Myocyte (in vitro differentiated cells): ENCODE results near the gene ANGPTL4. TPM values are rescaled to one million over a fixed set of nuclear protein-coding genes. Genes with fewer than 3 reads are reported as not detected.
"Not testable (repeated sequence)": the region's sequence is repeated elsewhere in the genome, so short reads cannot be mapped to it uniquely, and the experiment has no call there.

Source experiments
- DNase-seq: peaks from one replicate; pipeline ENCODE4 v3.0.0-alpha.2; 2012; ENCODE audit warnings: low read depth
- total RNA-seq: library from RNA; depleted of rRNA; stranded (reverse); fragments of >200 nt; gene quantifications from 2 replicates; pipeline ENCODE4 v1.2.3, GENCODE V29; 2014

The ANGPTL4 gene
- total RNA-seq, 1 donor from 2014 or later: not detected

DNA sequence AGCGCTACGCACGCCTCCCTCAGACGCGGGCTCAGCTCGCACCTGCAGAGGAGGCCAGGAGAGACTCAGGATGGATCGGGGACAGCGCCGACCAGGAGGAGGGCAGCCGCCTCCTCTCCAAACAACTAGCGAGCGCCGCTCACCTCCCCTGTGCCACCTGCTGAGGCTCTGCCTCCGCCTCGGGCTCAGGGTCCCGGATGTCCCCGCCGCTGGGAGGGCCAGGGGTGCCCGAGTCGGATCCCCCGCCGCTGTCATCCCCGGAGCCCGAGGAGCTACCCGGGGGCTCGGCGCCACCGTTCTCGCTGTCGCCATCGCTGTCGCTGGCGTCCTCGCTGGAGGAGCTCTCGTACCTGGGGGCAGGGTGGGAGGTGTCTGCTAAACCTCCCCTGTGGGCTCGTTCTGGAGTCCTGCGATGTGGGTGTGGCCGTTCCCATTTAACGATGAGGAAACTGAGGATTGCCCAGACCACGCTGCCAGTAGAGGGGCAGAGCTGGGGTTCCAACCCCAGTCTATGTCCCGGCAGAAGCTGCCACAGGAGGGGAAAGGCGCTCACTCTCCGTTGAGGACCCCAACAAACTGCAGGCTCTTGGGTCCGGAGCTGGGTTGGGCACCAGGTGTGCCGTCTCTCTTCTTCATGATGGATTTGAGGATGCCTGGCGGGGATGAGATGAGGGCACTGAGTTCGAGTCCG is 30.0 kb upstream of the ANGPTL4 start:
- DNase-seq: no peak

DNA sequence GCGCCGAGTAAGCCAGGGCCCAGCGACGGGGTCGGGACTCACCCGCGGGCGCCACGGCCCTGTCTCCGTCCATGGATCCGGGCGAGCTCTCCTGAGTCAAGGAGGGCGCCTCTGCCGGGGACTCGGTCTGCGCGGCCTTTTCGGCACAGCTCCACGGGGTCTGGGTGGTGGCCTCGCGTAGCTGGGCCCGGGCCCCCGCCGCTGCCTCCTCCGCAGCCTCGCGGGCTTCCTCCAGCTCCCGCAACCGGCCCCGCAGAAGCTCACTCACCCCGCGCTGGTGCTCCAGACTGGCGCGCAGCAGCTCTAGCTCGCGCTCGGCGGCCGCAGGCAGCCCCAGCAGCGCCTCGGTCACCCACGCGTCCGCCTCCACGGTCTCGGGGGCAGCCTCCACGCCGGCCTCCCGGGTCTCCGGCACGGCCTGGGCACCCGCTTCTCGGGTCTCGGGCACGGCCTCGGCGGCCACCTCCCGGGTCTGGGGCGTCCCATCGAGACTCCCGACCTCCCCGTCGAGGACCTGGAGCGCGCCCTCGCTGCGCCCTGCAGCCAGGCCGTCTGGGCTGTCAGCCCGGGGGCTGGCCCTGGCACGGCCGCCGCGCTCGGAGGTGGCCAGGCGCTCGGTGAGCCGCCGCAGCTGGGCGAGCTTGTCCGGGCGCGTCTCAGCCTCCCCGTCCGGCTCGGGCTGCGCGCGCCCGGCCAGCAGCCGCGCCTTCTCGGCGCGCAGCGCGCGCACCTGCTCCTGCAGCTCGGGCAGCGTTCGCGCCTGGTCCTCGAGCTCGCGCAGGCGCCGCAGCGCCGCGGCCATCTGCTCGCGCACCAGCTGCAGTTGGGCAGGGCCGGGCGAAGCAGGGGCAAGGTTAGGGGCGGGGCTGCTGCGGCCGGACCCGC is 29.3 kb upstream of the ANGPTL4 start:
- DNase-seq: peak; percentile 80

- no peak for DNase-seq
These were observed 28.4 kb upstream of the ANGPTL4 start for GRCh38 chr19:8335343-8336071.

- DNase-seq: no peak
These were observed 27.8 kb upstream of the ANGPTL4 start for GRCh38 chr19:8336072-8336569.

DNA sequence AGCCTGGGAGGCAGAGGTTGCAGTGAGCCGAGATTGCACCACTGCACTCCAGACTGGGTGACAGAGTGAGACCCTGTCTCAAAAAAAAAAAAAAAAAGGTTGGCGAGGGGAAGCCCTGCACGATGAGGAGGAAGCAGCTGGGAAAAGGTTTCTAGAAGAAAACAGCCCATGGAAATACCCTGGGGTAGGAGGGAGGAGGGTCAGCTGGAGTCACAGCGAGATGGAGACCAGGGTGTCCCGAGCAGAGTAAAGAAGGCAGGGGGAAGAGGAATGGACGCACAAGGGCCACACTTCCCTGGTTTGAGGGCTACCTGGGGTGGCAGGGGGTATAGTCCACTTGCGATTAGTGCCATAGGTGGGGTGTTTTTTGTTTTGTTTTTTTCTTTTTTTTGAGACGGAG is 27.3 kb upstream of the ANGPTL4 start:
- DNase-seq: no peak

- DNase-seq: no peak
These were observed 26.2 kb upstream of the ANGPTL4 start for GRCh38 chr19:8337728-8338127.

GRCh38 chr19:8338835-8339234 is 25.1 kb upstream of the ANGPTL4 start:
- no peak for DNase-seq

DNA sequence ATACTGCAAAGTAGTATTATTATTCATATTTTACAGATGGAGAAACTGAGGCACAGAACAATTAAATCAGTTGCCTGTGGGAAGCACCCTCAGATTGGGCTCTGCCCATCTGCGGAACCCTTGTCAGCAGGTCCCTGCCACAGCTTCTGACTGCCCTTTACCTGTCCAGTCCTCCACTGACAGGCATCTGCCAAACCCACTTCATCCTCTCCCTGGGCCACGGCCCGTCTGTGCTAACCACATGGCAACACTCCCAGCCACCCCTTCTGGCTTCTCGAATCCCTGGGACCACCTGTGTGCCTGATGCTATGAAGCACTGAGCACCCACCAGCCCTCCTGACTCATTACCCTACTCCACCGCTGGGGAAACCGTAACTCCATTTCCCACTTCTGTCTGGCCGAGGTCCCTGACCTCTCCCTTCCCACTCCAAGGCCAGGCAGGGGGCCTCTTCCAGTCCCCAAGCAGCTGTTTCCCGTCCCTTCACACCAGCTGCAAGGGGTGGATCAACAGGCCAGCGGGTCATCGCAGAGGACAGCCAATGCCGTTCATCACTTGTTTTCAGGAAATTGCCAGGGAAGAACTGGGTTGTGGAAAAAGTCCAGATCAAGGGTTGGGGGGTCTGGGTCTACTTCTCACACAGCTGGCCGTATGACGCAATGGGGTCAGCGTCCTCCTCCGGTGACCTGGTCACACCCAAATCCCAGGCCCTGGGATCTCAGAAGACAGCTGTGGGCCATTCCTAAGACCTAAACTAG is 23.4 kb upstream of the ANGPTL4 start:
- peak; percentile 43 for DNase-seq

DNA sequence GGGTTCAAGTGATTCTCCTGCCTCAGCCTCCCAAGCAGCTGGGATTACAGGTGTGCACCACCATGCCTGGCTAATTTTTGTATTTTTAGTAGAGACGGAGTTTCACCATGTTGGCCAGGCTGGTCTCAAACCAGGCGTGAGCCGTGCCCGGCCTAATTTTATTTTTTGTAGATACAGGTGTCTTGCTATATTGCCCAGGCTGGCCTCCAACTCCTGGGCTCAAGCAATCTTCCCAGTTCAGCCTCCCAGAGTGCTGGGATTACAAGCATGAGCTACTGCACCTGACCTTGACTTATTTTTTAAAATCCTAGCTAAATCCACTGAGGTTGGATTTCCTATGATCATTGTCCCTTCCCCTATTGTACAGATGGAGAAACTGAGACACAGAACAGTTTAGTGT is 22.5 kb upstream of the ANGPTL4 start:
- DNase-seq: not testable (repeated sequence)

GRCh38 chr19:8342316-8342683 is 21.7 kb upstream of the ANGPTL4 start:
- DNase-seq: no peak

GRCh38 chr19:8342684-8343482 is 21.1 kb upstream of the ANGPTL4 start, which contains the start of gene KANK3:
KANK3 (minus strand) TSS chr19:8343262; CDS start chr19:8337828, 5,434 bp downstream.
- DNase-seq: peak; percentile 88

DNA sequence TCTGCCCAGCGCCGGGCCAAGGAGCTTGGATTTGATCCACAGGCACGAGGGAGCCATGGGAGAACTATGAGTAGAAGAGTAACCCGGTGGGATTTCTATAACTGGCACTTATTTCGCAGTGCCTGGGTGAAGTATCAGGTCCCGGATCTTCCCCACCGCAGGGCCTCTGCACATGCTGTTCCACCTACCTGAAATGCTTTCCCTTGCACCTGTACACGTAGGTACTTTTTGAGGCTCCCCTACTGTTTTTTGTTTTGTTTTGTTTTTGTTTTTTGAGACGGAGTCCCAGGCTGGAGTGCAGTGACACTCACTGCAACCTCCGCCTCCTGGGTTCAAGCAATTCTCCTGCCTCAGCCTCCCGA is 20.5 kb upstream of the ANGPTL4 start:
- DNase-seq: no peak

GRCh38 chr19:8349629-8350372 is 14.2 kb upstream of the ANGPTL4 start:
- not testable (repeated sequence) for DNase-seq

GRCh38 chr19:8352134-8352827 is 11.7 kb upstream of the ANGPTL4 start:
- DNase-seq: no peak

- not testable (repeated sequence) for DNase-seq
These were observed 11.1 kb upstream of the ANGPTL4 start for GRCh38 chr19:8352845-8353244.

DNA sequence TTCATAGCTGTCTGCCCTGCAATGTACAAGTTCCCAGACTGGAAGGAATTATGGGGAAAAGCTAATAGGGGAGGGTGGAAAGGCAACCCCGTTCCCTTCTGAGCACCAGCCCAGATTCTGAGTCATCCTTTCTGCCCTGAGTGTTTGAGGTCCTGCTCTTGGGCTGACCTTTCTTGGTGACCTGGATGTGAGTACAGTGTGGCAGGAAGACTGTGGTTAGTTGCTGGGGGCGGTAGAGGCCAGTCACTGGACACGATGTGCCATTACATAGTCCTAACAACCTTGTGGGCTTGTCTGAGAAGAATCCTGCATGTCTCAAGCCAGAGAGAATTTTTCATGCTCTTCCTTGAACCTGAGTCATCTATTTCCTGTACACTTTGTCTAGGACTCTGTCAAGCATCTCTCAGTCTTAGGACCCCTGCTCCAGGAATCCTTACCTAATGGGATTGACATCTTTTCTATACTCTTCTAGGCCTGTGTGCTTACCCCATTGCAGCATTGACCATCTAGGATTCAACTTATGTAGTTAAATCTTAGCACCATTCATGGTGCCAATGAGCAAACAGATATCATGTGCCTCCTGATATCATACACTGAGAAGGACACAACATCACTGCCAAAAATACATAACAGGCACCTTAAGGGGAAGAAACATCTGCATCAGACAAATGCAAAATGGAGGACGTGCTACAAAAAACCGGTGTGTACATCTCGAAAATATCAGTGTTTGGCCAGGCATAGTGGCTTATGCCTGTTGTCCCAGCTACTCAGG is 8.1 kb upstream of the ANGPTL4 start:
- DNase-seq: peak; percentile 67

DNA sequence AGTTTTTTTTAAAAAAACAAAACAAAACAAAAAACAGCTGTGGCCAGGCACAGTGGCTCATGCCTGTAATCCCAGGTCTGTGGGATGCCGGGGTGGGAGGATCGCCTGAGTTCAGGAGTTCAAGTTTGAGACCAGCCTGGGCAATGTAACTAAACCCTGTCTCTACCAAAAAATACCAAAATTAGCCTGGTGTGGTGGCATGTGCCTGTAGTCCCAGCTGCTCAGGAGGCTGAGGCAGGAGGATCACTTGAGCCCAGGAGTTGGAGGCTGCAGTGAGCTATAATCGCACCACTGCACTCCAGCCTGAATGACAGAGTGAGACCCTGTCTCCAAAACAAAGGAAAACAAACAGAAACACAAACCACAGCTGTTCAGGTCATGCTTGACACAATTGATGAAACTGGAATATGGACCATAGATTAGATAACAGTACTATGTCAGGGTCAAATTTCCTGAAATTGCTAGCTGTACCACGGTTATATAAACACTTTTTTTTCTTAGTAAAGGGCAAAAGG is 6.9 kb upstream of the ANGPTL4 start:
- no peak for DNase-seq

DNA sequence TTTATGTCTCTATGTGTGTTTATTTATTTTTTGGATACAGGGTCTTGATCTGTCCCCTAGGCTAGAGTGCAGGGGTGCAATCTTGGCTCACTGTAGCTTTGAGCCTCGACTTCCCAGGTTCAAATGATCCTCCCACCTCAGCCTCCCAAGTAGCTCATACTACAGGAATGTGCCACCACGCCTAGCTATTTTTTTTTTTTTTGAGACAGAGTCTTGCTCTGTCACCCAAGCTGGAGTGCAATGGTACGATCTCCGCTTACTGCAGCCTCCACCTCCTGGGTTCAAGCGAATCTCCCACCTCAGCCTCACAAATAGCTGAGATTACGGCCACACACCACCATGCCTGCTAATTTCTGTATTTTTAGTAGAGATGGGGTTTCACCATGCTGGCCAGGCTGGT is 5.0 kb upstream of the ANGPTL4 start:
- DNase-seq: no peak
